GM18867 (cell line): ENCODE data around the gene SH2B3.
"Not testable (repeated sequence)": the region's sequence is repeated elsewhere in the genome, so short reads cannot be mapped to it uniquely, and the experiment has no call there.

Source experiments
- ATAC-seq: cut with Tn5 transposase; IDR thresholded peaks from one replicate; pipeline ENCODE4 v1.9.1; 2021; ENCODE audit warnings: mild to moderate bottlenecking, moderate library complexity; ENCODE audit not compliant: unreplicated experiment

SH2B3 gene

GRCh38 chr12:111386885-111387284 lies 18.8 kb upstream of the SH2B3 start:
- ATAC-seq, result no peak

- no peak for ATAC-seq
Measured at GRCh38 chr12:111387747-111388323, 17.9 kb upstream of the SH2B3 start.

GRCh38 chr12:111389635-111390034 lies 16.1 kb upstream of the SH2B3 start:
- no peak for ATAC-seq

- no peak for ATAC-seq
Measured at GRCh38 chr12:111390910-111391309, 14.8 kb upstream of the SH2B3 start.

DNA sequence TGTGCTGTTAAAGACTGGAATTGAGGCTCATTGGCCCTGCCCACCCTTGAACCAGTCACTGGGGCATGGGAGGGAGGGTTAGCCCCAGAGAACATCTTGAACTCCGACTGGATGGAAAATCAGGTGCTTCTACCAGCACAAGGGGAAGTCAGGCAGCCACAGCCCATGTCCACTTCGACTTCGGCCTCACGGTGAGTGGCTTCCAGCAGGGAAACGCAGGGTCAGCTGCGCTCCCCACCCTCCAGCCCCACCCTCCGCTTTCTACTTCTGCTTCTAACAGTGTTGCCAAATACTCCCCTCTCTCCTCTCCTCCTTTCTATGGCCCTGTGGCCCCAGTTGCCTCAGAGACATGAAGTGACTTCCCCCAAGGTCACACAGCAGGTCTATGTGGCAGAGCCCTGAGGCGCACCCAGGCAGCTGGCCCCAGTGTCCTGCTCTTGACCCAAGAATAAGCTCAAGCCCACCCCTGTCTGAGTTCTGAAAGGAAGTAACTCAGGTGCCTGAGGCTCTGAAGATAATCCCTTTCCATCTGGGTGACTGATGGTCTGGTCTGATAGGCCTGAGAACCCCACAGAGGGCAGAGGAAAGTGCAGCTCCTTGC lies 11.9 kb upstream of the SH2B3 start:
- ATAC-seq, result no peak

- no peak for ATAC-seq
Measured at GRCh38 chr12:111394480-111394879, 11.2 kb upstream of the SH2B3 start.

DNA sequence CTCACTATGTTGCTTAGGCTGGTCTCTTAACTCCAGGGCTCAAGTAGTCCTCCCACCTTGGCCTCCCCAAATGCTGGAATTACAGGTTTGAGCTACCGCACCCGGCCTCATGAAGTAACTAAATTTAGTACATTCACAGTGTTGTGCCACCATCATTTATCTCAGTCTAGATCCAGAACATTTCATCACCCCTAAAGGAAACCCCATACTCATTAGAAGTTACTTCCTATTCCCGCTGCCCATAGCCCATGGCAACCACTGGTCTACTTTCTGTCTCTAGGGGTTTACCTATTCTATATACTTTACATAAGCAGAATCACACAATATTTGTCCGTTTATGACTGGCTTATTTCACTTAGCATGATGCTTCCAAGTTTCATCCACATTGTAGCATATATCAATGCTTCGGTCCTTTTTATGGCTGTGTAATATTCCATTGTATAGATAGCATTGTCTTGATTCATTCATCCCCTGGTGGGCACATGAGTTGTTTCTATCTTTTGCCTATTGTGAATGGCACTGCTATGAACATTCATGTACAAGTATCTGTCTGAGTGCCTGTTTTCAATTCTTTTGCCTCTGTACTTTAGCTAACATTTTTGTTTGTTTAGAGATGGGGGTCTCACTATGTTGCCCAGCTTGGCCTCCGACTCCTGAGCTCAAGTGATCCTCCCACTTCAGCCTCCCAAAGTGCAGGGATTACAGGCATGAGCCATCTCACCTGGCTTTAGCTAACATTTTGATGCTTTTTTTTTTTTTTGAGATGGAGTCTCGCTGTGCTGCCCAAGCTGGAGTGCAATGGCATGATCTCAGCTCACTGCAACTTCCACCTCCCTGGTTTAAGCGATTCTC lies 10.2 kb upstream of the SH2B3 start:
- no peak for ATAC-seq

DNA sequence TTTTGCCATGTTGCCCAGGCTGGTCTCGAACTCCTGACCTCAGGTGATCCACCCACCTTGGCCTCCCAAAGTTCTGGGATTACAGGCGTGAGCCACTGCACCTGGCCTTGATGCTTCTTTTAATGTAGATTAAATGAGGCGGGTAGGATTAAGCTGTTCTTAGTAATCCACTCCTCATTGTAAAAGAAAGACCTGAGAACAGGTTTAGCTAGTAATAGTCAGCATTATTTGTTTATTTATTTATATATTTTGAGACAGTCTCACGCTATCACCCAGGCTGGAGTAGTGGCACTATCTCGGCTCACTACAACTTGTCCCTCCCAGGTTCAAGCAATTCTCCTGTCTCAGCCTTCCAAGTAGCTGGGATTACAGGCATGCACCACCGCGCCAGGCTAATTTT lies 9.5 kb upstream of the SH2B3 start:
- not testable (repeated sequence) for ATAC-seq

DNA sequence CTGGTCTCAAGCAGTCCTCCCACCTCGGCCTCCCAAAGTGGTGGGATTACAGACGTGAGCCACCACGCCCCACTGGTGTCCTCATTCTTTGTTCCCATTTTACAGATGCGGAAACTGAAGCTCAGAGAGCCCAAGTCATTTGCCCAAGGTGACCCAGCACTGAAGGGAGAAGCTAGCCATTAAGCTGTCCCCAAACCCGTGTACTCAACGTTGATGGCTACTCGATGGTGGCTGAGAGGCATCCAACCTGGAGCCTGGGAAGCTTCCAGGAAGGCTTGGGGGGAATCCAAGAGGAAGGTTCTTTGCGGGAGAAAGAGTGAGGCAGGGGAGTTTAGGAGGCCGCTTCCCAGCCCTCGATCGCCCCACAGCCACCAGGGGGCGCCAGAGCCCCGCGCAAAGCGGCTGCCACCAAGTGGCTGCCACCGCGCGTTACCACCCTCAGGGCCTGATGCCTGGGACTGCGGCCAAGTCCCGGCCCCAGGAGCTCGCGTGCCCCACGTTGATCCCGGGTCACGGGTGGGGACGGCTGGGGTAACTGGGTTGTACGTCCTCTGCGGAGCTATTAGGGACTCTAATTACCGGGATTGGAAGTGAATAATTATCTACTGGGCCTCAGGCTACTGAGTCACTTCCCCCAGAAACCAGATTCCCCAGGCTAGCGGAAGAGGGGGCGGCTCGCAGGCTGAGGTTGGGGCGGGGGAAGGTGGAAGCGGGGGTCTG lies 8.8 kb upstream of the SH2B3 start:
- peak; percentile 65 for ATAC-seq

GRCh38 chr12:111398530-111398929 lies 7.2 kb upstream of the SH2B3 start:
- no peak for ATAC-seq

DNA sequence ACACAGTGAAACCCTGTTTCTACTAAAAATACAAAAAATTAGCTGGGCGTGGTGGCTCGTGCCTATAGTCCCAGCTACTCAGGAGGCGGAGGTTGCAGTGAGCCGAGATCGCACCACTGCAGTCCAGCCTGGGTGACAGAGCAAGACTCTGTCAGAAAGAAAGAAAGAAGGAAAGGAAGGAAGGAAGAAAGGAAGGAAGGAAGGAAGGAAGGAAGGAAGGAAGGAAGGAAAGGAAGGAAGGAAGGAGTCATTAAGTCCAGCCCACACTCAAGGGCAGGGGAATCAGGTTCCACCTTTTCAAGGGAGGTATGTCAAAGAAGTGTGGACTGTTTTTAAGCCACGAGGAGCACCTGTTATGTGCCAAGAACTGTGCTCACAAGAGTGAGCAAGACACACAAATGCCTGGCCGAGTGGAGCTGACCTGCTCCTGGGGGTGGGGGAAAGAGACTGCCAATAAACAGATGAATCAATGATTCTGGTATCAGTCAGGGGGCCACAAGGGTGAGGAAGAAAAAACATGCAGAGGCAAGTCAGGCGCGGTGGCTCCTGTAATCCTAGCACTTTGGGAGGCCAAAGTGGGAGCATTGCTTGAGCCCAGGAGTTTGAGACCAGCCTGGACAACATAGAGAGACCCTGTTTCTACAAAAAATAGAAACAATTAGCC lies 5.8 kb upstream of the SH2B3 start:
- ATAC-seq, result not testable (repeated sequence)

GRCh38 chr12:111401167-111401605 lies 4.5 kb upstream of the SH2B3 start:
- no peak for ATAC-seq

GRCh38 chr12:111402490-111402824 lies 3.3 kb upstream of the SH2B3 start:
- not testable (repeated sequence) for ATAC-seq

DNA sequence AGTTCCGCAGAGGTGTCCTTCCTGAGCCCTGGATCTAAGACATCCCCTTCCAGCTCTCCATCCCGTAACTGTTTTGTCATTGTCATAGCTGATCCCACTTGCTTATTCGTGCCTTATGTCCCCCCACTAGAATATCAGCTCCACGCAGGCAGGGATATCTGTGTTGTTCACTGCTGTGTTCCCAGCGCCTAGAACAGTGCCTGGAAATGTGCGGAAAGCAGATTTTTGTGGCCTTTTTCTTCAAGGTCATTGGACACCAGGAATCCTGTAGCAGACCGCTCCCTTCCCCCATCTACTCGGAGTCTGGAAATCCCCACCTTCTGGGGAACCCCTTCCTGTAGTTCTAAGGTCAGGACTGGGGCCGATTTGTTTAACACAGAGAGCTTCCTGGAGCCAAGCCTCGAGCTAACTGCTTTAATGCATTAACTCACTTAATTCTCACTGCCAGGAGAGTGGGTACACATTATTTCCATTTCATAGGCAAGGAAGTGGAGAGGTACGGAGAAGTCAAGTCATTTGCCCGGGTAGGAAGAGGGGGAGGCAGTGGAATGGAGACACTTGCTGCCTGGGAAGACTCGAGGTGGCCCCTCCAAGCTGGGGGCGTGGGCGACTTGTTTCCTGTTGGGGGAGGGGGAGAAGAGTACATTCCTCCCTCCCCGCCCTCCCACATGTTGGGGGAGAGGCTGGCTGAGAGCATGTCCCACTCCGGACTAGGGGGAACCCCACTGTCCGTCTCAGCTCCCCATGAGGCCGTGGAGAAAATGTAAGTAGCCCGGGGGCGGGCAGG lies 1.2 kb upstream of the SH2B3 start:
- ATAC-seq, result peak; percentile 0

DNA sequence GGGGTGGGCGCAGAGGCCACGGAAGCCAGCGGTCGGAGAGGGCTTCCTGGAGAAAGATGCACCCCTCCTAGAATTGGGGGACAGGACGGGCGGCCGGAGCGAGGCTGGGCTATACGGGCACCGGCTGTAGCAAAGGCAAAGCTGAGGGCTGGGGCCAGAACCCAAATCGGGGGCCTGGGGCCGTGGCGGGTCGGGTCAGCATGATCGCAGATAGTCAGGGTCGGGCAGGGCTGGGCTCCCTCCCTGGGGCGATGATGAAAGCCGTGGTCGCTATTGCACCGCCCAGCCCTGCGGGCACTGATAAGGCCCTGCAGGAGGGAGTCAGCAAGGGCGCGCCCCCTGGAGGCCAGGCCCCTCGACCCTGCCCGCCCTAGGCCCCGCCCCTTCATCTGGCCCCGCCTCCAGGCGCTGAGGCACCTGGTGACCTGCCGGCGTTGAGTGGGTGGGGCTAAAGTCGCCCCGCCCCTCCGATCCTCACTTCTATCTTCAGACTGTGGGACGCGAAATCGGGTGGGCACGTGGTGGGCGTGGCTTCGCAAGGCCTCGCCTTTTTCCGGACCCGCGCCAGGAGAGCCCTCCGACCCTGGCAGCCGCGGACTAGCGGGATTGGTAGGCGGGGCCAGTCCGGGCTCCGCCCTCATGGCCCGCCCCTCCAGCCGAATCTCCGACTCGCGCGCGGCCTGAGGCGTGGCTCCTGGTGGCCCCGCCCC lies 419 bp upstream of the SH2B3 start:
- peak; percentile 65 for ATAC-seq

DNA sequence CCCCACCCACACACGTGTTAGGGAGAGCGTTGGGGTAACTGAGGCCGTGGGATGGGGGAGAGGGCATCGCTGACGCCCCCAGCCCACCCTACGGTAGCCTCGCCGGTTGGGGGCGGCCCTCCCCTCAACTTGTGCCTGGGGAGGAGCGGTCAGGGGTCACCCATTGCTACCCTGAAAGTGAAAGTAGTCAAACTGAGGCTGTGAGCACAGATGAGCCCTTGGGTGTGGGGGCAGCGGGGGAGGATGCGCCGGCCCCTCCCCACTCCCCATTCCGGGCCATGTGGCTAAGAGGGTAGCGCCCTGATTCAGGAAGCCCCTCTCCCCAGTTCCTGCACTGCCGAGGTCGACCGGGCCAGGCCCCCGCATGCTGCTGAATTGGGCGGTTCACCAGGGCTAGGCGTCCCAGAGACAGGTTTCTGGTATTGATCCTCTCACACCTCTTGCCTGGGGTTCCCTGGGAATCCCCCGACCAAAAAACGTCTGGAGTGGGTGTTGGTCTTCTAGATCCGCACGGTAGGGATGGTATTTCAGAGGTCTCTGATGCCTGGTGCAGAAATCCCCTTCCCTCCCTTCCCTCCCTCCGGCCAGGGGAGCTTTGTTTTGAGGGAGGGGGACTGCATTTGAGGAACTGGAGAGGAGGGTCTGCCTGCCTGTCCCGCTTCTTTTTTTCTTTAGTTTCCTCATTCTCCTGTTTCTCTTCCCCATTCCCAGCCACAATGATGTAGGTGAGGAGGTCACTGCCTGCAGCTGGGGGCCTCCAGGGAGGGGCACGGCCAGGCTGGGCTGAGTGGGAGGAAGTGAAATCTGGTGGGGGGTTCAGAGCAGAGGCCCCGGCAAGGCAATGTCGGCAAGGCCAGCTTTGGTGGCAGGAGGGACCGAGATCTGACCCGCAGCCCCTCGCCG lies 1.0 kb downstream of the SH2B3 start:
- no peak for ATAC-seq

- no peak for ATAC-seq
Measured at GRCh38 chr12:111407377-111408115, 1.8 kb downstream of the SH2B3 start.

DNA sequence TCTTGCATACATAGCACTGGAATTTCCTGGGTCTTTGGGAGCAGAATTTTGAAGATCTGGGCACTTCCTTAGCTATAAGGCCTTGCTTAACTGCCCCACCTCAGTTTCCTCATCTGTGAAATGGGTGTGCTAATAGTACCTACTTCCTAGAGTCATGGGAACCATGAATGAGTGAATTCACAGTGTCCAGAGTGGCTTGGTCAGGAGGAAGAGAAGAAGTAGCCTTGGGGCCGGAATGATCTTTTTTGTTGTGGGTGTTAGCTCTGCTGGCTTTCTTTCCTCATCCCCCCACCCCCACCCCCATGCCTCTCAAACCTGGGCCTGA lies 2.4 kb downstream of the SH2B3 start:
- no peak for ATAC-seq
